IMR-90 (cell line): ENCODE measurements around the gene ACOXL. TPM values are rescaled to one million over a fixed set of nuclear protein-coding genes. Genes with fewer than 3 reads are reported as not detected.

Experiments
- ATAC-seq: fragments of 200-7000 bp; cut with Tn5 transposase; 2 replicates; pipeline ENCODE4 v1.9.1; 2020; ENCODE audit warnings: low read depth, mild to moderate bottlenecking, moderate library complexity
- BruUV-seq: library from RNA; stranded (reverse); fragments of 400-500 nt; replicated peaks from 2 replicates; lab custom pipeline; 2021; lab: Mats Ljungman, UMichigan
- CTCF ChIA-PET: fragments of 300-600 bp; formaldehyde crosslinking; extraction: SDS; loops from one replicate; lab custom pipeline; 2021; ENCODE audit warnings: antibody characterized with exemption; lab: Yijun Ruan, JAX
- POLR2A ChIA-PET: fragments of 300-600 bp; sonication (Branson Sonifier 250); formaldehyde crosslinking; loops from one replicate; lab custom pipeline; 2022; ENCODE audit warnings: antibody characterized with exemption; ENCODE audit not compliant: unreplicated experiment; lab: Charles Lee
- DNase-seq: peaks from one replicate; pipeline ENCODE4 v3.0.0; 2013
- H2AFZ ChIP-seq: replicated peaks from 2 replicates; pipeline ENCODE3; 2013; ENCODE audit warnings: low read length, mild to moderate bottlenecking; ENCODE audit not compliant: poor library complexity
- H2AK5ac ChIP-seq: 2 replicates; pipeline ENCODE4 v1.6.1; 2013; ENCODE audit warnings: low read depth, low read length, inconsistent platforms
- H2AK9ac ChIP-seq: replicated peaks from 2 replicates; pipeline ENCODE3; 2013; ENCODE audit warnings: mild to moderate bottlenecking, low read depth, low read length, moderate library complexity; ENCODE audit not compliant: poor library complexity
- H2BK120ac ChIP-seq: 2 replicates; pipeline ENCODE4 v1.6.1; 2013; ENCODE audit warnings: low read depth, low read length, inconsistent platforms
- H2BK15ac ChIP-seq: 3 replicates; pipeline ENCODE4 v1.6.1; 2013; ENCODE audit warnings: low read depth, low read length, inconsistent platforms
- H2BK20ac ChIP-seq: 2 replicates; pipeline ENCODE4 v1.6.1; 2013; ENCODE audit warnings: low read depth, mild to moderate bottlenecking, inconsistent platforms, low read length, moderate library complexity
- H2BK5ac ChIP-seq: 2 replicates; pipeline ENCODE4 v1.6.1; 2013; ENCODE audit warnings: mild to moderate bottlenecking, low read depth, low read length, inconsistent platforms; ENCODE audit not compliant: poor library complexity, severe bottlenecking
- H3K14ac ChIP-seq: replicated peaks from 2 replicates; pipeline ENCODE4 v1.6.1; 2013; ENCODE audit warnings: low read depth, low read length, inconsistent platforms
- H3K18ac ChIP-seq: 2 replicates; pipeline ENCODE4 v1.6.1; 2013; ENCODE audit warnings: low read depth, low read length, control low read depth
- H3K23ac ChIP-seq: 2 replicates; pipeline ENCODE4 v1.6.1; 2013; ENCODE audit warnings: low read depth, low read length, inconsistent platforms
- H3K27ac ChIP-seq: 2 replicates; pipeline ENCODE4 v1.5.1; 2013; ENCODE audit warnings: mild to moderate bottlenecking, control low read depth, low read length; ENCODE audit not compliant: insufficient read depth
- H3K27me3 ChIP-seq: 2 replicates; pipeline ENCODE4 v1.6.1; 2013; ENCODE audit warnings: low read length; ENCODE audit not compliant: control insufficient read depth, insufficient read depth
- H3K36me3 ChIP-seq: 2 replicates; pipeline ENCODE4 v1.6.1; 2013; ENCODE audit warnings: low read length, mixed read lengths; ENCODE audit not compliant: control insufficient read depth, insufficient read depth
- H3K4ac ChIP-seq: 2 replicates; pipeline ENCODE4 v1.6.1; 2013; ENCODE audit warnings: low read depth, low read length, inconsistent platforms
- H3K4me1 ChIP-seq: 2 replicates; pipeline ENCODE4 v1.6.1; 2013; ENCODE audit warnings: low read length, mixed read lengths; ENCODE audit not compliant: control insufficient read depth, insufficient read depth
- H3K4me2 ChIP-seq: 2 replicates; pipeline ENCODE4 v1.6.1; 2013; ENCODE audit warnings: low read depth, mild to moderate bottlenecking, control low read depth, low read length, moderate library complexity
- H3K4me3 ChIP-seq: 2 replicates; pipeline ENCODE4 v1.5.1; 2013; ENCODE audit warnings: low read depth, mild to moderate bottlenecking, control low read depth, low read length, moderate library complexity; ENCODE audit not compliant: insufficient read depth
- H3K56ac ChIP-seq: 2 replicates; pipeline ENCODE4 v1.6.1; 2013; ENCODE audit warnings: low read length, inconsistent platforms; ENCODE audit not compliant: insufficient read depth; ENCODE audit errors: extremely low read depth
- H3K79me1 ChIP-seq, 2 experiments: 2 replicates each; pipeline ENCODE4 v1.6.1; 2013; ENCODE audit warnings: low read length in 2 of 2, inconsistent platforms in 1 of 2, low read depth in 1 of 2
- H3K9ac ChIP-seq: 2 replicates; pipeline ENCODE4 v1.6.1; 2013; ENCODE audit warnings: low read depth, low read length, control low read depth
- H3K9me1 ChIP-seq: 2 replicates; pipeline ENCODE4 v1.6.1; 2013; ENCODE audit warnings: low read length, inconsistent platforms; ENCODE audit not compliant: insufficient read depth
- H3K9me3 ChIP-seq: 2 replicates; pipeline ENCODE4 v1.6.1; 2013; ENCODE audit warnings: low read length; ENCODE audit not compliant: control insufficient read depth, insufficient read depth
- H4K20me1 ChIP-seq: 2 replicates; pipeline ENCODE4 v1.6.1; 2013; ENCODE audit warnings: low read length, inconsistent platforms; ENCODE audit not compliant: insufficient read depth
- H4K5ac ChIP-seq: 2 replicates; pipeline ENCODE4 v1.6.1; 2013; ENCODE audit warnings: mild to moderate bottlenecking, low read depth, low read length, control low read depth
- H4K8ac ChIP-seq, 2 experiments: 2 replicates each; pipeline ENCODE4 v1.6.1; 2013; ENCODE audit warnings: low read depth in 2 of 2, low read length in 2 of 2, control low read depth in 1 of 2, inconsistent platforms in 1 of 2
- H4K91ac ChIP-seq: 2 replicates; pipeline ENCODE4 v1.6.1; 2013; ENCODE audit warnings: low read depth, low read length, inconsistent platforms; ENCODE audit not compliant: insufficient read depth
- BHLHE40 ChIP-seq: fragments of 150-350 bp; IDR thresholded peaks from 2 replicates; pipeline ENCODE4 v1.6.1; 2016; ENCODE audit warnings: mild to moderate bottlenecking, low read depth, low read length
- MAFK ChIP-seq: IDR thresholded peaks from 2 replicates; pipeline ENCODE4 v1.6.1; 2012; ENCODE audit warnings: low read depth, low read length, improper control_type of control experiment
- NFE2L2 ChIP-seq: fragments of 150-350 bp; IDR thresholded peaks from 2 replicates; pipeline ENCODE4 v1.6.1; 2016; ENCODE audit warnings: low read depth, mild to moderate bottlenecking, low read length
- RCOR1 ChIP-seq: IDR thresholded peaks from 2 replicates; pipeline ENCODE4 v1.6.1; 2012; ENCODE audit warnings: mild to moderate bottlenecking, low read length, improper control_type of control experiment; ENCODE audit not compliant: insufficient replicate concordance
- RFX5 ChIP-seq: IDR thresholded peaks from 2 replicates; pipeline ENCODE4 v1.8.0; 2012; ENCODE audit warnings: low read depth, mild to moderate bottlenecking, low read length, moderate library complexity
- SMC3 ChIP-seq: fragments of 150-350 bp; IDR thresholded peaks from 2 replicates; pipeline ENCODE4 v1.6.1; 2016; ENCODE audit warnings: low read depth, mild to moderate bottlenecking, antibody characterized with exemption, low read length, moderate library complexity
- USF2 ChIP-seq: fragments of 150-350 bp; IDR thresholded peaks from 2 replicates; pipeline ENCODE4 v1.6.1; 2017; ENCODE audit warnings: mild to moderate bottlenecking, antibody characterized with exemption, low read length, low read depth
- WGBS, 2 experiments: methylation state at CpG; one replicate each; pipeline versions ENCODE4 v1.1.5 to v1.1.7; 2013; ENCODE audit warnings: missing lambda C conversion rate in 2 of 2; ENCODE audit not compliant: insufficient read length in 1 of 2; ENCODE audit errors: extremely low coverage in 2 of 2; 5-methylcytosine and 5-hydroxymethylcytosine counted together
- dilution Hi-C: fragments of 300-500 bp; cut with HindIII; formaldehyde crosslinking; loops from one replicate; pipeline ENCODE4 v1.14.3; 2018; ENCODE audit warnings: low sequenced_read_pairs; ENCODE audit not compliant: unreplicated experiment
- in situ Hi-C: fragments of 300-500 bp; cut with MboI; formaldehyde crosslinking; loops from 3 replicates; pipeline ENCODE4 v1.14.3; 2019; ENCODE audit warnings: low sequenced_read_pairs, inconsistent platforms, mixed read lengths
- intact Hi-C: fragments of 100-400 bp; cut with micrococcal nuclease; formaldehyde crosslinking; loops from 2 replicates; pipeline ENCODE4 v1.10.0; 2022
- polyA plus RNA-seq, 3 experiments: library from polyadenylated mRNA; depleted of rRNA; stranded (reverse); fragments of >200 nt; gene quantifications; 2 replicates each; pipeline ENCODE4 v1.2.3, GENCODE V29; 2012; ENCODE audit warnings: low replicate concordance in 1 of 3
- total RNA-seq: library from RNA; depleted of rRNA; stranded (reverse); fragments of >200 nt; gene quantifications from 2 replicates; pipeline ENCODE4 v1.2.3, GENCODE V29; 2012
- TF ChIP-seq, protein P1 (sequence below): conservative IDR thresholded peaks from 2 replicates; pipeline ENCODE4 v1.5.1; 2012; ENCODE audit warnings: mild to moderate bottlenecking, low read depth, low read length, improper control_type of control experiment

ACOXL gene
- total and polyA plus RNA-seq, 2 of the 4 experiments (the other 2 are of a cell fraction): not detected

GRCh38 chr2:110784047-110784631 is 51.8 kb downstream of the ACOXL start:
- no peaks in the 10 kb centered on the region for H4K20me1 ChIP-seq
- no peak overlapping the region for H3K14ac ChIP-seq
- H3K18ac ChIP-seq: no peak overlapping the region
- DNase-seq (no peak), ATAC-seq (no peak)
- no peak overlapping the region for H3K4ac ChIP-seq
- CTCF ChIA-PET: no interaction called here
- no peak overlapping the region for H3K4me3 ChIP-seq
- no peak overlapping the region for H2BK15ac ChIP-seq
- H4K8ac ChIP-seq: no peak overlapping the region
- H3K23ac ChIP-seq: no peak overlapping the region
- H3K79me1 ChIP-seq: no peaks in the 10 kb centered on the region
- 63% methylated on average over 2 of the region's 10 CpGs; no CpG with 5 or more reads in 1 of the 2 experiments for WGBS, 2 experiments
- H2BK120ac ChIP-seq: no peak overlapping the region
- H3K9me1 ChIP-seq: no peaks in the 10 kb centered on the region; the same call in 1 of the 2 replicates
- dilution Hi-C loops: no loop called here
- H4K91ac ChIP-seq: no peak overlapping the region
- no peak overlapping the region for H2AFZ ChIP-seq
- in situ Hi-C loops: no loop called here
- POLR2A ChIA-PET: no interaction called here
- H3K36me3 ChIP-seq: no peaks in the 10 kb centered on the region
- intact Hi-C loops: no loop called here
- no peak overlapping the region for H3K27ac ChIP-seq
- no peak overlapping the region for H3K56ac ChIP-seq
- H3K4me1 ChIP-seq: no peaks in the 10 kb centered on the region
- no TSS peak for BruUV-seq
- no peak overlapping the region for H3K9ac ChIP-seq
- no peak overlapping the region for H2BK20ac ChIP-seq
- H2BK5ac ChIP-seq: no peak overlapping the region
- H2AK9ac ChIP-seq: no peak overlapping the region
- H3K9me3 ChIP-seq: no peaks in the 10 kb centered on the region
- no peak overlapping the region for H4K5ac ChIP-seq
- no peak overlapping the region for H3K4me2 ChIP-seq
- H3K27me3 ChIP-seq: peaks cover 1% of the 10 kb centered on the region
- no peak for TF ChIP-seq MAFK
- no peak for TF ChIP-seq RCOR1
- no peak for TF ChIP-seq NFE2L2
- no peak for TF ChIP-seq USF2
- no peak for TF ChIP-seq BHLHE40
- TF ChIP-seq, protein P1, sequence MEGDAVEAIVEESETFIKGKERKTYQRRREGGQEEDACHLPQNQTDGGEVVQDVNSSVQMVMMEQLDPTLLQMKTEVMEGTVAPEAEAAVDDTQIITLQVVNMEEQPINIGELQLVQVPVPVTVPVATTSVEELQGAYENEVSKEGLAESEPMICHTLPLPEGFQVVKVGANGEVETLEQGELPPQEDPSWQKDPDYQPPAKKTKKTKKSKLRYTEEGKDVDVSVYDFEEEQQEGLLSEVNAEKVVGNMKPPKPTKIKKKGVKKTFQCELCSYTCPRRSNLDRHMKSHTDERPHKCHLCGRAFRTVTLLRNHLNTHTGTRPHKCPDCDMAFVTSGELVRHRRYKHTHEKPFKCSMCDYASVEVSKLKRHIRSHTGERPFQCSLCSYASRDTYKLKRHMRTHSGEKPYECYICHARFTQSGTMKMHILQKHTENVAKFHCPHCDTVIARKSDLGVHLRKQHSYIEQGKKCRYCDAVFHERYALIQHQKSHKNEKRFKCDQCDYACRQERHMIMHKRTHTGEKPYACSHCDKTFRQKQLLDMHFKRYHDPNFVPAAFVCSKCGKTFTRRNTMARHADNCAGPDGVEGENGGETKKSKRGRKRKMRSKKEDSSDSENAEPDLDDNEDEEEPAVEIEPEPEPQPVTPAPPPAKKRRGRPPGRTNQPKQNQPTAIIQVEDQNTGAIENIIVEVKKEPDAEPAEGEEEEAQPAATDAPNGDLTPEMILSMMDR: no peak
- TF ChIP-seq SMC3: no peak
- no peak for TF ChIP-seq RFX5
- no peak overlapping the region for H2AK5ac ChIP-seq
